HG03060 (cell line): ENCODE results near the gene C12orf43.

Experiments used
- ATAC-seq: cut with Tn5 transposase; IDR thresholded peaks from one replicate; pipeline ENCODE4 v1.9.1; 2021; ENCODE audit warnings: low read depth, moderate number of reproducible peaks; ENCODE audit not compliant: unreplicated experiment

C12orf43 gene

DNA sequence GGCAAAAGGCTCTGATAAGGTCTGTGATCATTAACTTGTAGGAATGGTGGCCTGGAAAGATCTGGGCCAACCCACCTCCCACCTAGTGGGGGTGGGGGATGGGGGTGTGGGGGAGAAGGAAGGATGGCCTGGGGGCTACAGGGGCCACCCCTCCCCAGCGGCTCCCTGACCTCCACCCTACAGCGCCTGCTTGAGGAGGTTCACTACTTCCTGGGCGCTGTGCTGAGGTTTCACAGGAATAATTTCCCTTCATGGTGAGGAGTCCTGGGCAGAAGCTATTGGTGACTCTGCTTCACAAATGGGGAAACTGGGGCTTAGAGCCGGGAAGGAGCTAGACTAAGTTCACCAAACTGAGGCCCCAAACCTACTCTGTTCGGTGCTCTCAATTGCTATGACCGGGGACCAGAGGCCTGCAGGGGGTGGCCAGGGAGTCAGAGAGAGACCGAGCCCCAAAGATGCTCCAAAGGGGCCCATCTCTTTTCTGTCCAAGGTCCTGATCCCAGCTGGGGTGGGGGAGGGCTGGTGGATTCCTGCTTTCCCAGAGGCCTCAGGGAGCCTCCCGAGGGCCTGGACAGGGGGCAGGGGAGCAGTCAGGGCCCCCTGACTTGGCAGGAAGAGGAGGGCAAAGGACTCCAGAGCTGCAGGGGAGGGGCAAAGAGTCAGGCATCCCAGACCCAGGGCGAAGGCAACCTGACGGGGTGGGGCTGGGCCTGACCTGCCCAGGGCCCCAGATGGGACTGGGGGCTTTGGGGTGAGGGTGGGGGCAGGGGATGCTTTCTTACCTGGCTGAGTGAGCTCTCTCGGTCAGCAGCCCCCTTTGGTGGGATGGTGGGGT is 36.2 kb downstream of the C12orf43 start:
- no peak for ATAC-seq

DNA sequence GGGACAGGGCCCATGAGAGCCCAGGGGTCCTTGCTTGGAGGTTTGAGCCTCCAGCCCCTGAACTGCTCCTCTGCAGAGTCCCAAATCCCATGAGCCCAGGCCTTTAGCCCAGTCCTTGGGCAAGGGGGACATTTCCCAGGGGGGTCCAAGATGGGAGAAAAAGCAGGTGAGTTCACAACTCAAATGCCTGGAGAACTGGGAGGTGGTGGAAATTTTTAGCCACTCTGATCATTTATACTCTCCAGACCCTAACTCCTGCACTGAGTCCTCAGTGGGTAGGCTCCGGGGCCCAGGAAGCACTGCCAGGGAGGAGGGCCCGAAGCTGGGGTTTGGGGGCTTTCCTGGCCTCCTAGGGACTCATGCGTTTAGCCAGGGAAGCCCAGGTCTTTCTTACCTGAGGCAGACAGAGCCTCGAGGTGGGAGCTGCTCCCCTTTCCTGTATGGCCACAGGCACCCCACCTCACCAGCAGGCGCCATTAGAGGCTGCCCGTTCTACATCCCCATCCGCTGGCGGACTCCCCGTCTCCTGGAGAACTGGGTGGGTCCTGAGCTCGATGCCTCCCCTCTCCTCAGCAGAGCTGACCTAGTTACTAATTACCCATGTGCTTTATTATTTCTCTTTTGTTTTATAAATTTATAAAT is 36.9 kb downstream of the C12orf43 start:
- ATAC-seq, result no peak

GRCh38 chr12:120978296-120979219 is 37.7 kb downstream of the C12orf43 start, which contains the start of gene HNF1A:
Gene HNF1A, plus strand, starts transcription at chr12:120978543. Its CDS starts 226 bp downstream, at chr12:120978769.
- ATAC-seq, result no peak

- ATAC-seq, result no peak
Measured at GRCh38 chr12:120977531-120978295, 38.6 kb downstream of the C12orf43 start.

- no peak for ATAC-seq
Measured at GRCh38 chr12:120972870-120973543, 43.3 kb downstream of the C12orf43 start.

DNA sequence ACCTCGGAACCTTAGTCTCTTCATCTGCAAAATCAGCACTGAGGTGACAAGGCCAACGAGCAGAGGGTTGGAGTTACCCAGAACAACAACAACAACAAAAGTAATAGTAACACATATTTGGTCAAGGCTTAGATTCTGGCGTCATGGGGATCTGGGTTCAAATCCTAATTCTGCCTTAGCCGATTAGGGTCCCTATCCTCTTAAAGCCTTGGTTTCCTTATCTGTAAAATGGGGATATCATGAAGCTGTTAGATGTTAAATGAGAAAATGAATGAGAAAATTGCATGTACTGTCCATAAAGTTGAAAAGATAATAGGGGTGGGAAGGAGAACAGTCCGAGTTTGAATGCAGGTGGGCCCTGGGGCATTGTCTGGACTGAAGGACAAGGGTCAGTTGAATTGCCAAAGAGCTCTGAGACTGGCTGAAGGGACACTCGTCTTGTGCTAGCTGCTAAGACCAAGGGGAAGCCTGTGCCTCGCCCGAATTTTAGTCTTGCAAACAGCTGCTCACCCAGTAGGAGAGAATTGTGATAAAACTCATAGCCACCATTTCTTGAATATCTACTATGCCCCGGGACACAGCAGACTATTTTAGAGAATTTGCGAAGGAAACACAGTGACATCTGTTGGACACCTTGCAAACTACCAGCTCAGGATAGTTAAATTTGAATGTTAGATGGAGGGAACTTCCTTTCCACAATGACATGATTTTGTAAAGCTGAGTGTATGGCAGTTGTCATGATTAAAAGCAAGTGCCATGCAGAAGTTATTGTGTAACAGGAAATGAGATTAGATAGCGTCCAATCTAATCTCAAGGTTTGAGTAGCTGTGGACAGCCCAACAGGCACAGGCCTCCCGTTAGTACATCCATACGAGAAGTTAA is 44.7 kb downstream of the C12orf43 start:
- ATAC-seq, result no peak

DNA sequence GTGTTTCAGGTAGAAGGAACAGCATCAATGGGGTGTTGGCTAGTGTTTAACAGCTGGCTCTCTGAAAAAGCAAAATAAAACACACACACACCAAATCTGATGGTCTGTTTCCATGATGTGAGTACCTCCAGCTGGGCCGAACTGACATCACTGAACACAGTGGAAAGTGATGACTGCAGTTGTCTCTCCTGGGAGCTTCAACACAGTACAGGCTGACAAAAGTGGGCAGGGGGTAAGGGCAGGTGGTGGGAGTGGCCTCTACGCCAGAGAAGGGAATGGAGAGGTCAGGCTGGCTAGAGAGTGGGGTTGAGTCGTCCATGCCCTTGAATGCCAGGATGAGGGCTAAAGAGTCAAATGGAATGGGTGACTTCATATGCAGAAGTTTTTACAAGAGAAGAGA is 46.0 kb downstream of the C12orf43 start:
- no peak for ATAC-seq

- ATAC-seq, result no peak
Measured at GRCh38 chr12:120965534-120966091, 50.7 kb downstream of the C12orf43 start.

DNA sequence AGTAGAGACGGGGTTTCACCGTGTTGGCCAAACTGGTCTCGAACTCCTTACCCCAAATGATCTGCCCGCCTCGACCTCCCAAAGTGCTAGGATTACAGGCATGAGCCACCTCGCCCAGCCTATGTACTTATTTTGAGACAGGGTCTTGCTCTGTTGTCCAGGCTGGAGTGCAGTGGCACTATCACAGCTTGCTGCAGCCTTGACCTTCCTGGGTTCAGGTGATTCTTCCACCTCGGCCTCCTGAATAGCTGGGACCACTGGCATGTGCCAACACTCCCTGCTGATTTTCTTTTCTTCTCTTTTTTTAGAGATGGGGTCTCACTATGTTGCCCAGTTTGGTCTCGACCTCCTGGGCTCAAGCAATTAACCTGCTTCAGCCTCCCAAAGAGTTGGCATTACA is 52.0 kb downstream of the C12orf43 start:
- ATAC-seq, result no peak

DNA sequence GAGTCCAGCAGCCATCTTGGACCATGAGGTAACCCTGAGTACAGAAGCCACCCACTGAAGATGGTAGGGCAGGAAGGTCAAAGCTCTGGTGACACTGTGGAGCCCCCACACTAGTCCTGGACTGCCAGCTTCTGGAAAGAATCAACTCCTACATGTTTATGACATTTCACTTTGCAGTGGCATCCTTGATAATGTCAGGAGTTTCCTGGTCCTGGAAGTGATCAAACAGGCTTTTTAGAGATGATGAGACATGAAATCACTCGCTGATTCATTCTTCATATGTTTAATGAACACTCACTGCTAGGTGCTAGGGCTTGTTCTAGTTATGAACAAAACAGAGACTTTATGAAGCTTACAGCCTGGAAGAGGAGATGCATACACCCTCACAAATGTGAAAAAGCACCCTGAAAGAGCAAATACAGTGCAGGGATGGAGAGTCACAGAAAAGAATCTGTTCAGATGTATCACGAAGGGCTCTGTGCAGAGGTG is 53.7 kb downstream of the C12orf43 start:
- ATAC-seq, result no peak

DNA sequence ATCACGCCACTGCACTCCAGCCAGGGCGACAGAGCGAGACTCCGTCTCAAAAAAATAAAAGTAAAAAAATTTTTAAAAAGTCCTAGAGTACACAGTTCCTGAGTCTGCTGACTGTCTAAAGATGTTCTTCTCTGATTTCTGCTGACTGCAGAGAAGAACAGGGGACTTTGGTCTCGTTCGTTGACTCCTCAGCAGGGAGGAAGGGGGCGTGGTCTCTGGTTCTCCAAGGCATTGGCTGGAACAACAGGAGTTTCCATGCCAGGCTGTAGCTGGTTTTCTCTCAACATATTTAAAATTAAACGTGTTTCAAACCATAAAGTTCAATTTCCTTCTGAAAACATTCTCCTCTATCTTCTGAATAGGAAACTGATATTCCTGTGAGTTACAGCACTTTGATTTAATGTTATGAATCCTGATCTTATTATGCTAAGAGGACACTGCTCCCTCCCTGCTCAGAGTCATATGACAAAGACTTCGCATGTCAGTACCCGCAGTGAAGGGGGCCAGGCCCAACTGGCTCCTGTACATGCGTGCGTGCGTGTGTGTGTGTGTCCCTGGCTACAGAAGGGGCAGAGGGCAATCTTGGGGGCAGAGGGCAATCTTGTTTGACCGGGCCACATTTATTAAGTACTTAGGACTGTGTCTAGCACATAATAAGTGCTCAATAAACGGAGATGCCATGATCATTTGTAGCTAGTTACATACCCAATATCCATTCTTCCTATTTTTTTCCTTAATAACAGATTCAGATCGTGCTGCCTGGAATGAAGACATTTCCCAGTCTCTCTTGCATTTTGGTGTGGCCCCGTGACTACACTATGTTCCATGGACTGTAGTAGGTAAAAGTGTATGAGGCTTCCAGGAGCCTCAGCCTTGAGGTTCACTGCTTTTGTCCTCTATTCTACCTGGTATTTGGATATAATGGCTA is 54.4 kb downstream of the C12orf43 start:
- ATAC-seq, result no peak

- peak; percentile 60 for ATAC-seq
Measured at GRCh38 chr12:120960657-120961056, 55.6 kb downstream of the C12orf43 start.

DNA sequence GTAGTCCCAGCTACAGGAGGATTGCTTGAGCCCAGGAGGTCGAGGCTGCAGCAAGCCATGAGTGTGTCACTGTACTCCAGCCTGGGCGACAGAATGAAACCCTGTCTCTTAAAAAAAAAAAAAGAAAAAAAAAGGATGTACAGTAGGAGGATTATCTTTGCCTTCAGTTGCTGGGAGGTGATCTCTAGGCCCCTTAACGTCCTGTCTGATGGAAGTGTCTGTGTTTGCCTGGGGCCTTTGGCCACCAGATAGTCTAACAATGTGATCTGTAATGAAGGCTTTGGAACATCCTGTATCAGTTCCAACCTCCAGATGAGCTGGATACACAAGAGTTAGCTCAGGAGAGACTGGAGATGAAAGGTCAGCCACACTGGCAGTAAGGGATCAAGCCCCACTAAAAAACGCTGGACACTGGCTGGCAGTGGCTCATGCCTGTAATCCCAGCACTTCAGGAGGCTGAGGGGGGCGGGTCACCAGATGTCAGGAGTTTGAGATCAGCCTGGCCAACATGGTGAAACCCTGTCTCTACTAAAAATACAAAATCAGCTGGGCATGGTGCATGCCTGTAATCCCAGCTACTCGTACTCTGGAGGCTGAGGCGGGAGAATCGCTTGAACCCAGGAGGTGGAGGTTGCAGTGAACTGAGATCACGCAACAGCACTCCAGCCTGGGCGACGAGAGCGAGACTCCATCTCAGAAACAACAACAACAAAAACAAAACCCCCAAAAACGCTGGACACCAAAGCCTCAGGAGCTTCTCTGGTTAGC is 57.0 kb downstream of the C12orf43 start:
- no peak for ATAC-seq

GRCh38 chr12:120956579-120957300 is 59.5 kb downstream of the C12orf43 start:
- ATAC-seq, result no peak

GRCh38 chr12:120955232-120955631 is 61.1 kb downstream of the C12orf43 start:
- no peak for ATAC-seq

DNA sequence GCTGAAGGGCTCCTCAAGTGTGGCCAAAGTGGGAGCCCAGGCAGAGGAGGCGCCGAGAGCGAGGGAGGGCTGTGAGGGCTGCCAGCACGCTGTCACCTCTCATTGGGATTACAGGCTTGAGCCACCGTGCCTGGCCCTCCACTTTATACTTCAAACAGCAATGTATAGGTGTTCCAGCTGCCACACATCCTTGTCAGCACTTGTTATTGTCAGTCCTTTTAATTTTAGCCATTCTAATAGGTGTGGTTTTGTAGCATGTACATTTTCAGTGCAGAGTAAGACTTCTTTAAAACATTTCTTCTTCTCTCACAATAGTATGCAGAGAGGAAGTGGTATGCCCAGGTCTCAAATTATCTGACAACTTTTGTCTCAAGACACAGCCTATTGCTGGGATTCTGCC is 65.5 kb downstream of the C12orf43 start:
- ATAC-seq, result no peak
